ENCODE measurements around the gene MPP4.

Gene MPP4

GRCh38 chr2:201642086-201642578 is 56.3 kb downstream of the MPP4 start:
- peak overlapping the region; percentile 91 to 98 for H3K4me3 ChIP-seq (replicated peaks in 1 of 2; ENCODE audit: low read depth in 2 of 2, low read length in 2 of 2)
- no peak for DNase-seq (ENCODE audit: low read depth in 2 of 2)
- TF ChIP-seq CTCF (IDR thresholded peaks at IDR 0.05; ENCODE audit: low read depth, low read length) = no peak

- H3K4me3 ChIP-seq (replicated peaks in 1 of 2; ENCODE audit: low read depth in 2 of 2, low read length in 2 of 2) = no peak overlapping the region
- no peak for DNase-seq (ENCODE audit: low read depth in 2 of 2)
- no peak for TF ChIP-seq CTCF (IDR thresholded peaks at IDR 0.05; ENCODE audit: low read depth, low read length)
Observed at GRCh38 chr2:201639205-201639604, 59.2 kb downstream of the MPP4 start.

- TF ChIP-seq CTCF (IDR thresholded peaks at IDR 0.05; ENCODE audit: low read depth, low read length) = no peak
- H3K4me3 ChIP-seq (replicated peaks in 1 of 2; ENCODE audit: low read depth in 2 of 2, low read length in 2 of 2) = no peak overlapping the region
- no peak for DNase-seq (ENCODE audit: low read depth in 2 of 2)
Observed at GRCh38 chr2:201638326-201638725, 60.1 kb downstream of the MPP4 start.

- no peak for DNase-seq (ENCODE audit: low read depth in 2 of 2)
- TF ChIP-seq CTCF (IDR thresholded peaks at IDR 0.05; ENCODE audit: low read depth, low read length) = no peak
- H3K4me3 ChIP-seq (replicated peaks in 1 of 2; ENCODE audit: low read depth in 2 of 2, low read length in 2 of 2) = no peak overlapping the region
Observed at GRCh38 chr2:201633661-201634249, 64.7 kb downstream of the MPP4 start.

- H3K4me3 ChIP-seq (replicated peaks in 1 of 2; ENCODE audit: low read depth in 2 of 2, low read length in 2 of 2) = no peak overlapping the region
- no peak for TF ChIP-seq CTCF (IDR thresholded peaks at IDR 0.05; ENCODE audit: low read depth, low read length)
- DNase-seq (ENCODE audit: low read depth in 2 of 2) = no peak
Observed at GRCh38 chr2:201631041-201631440, 67.4 kb downstream of the MPP4 start.

GRCh38 chr2:201630577-201630976 is 67.9 kb downstream of the MPP4 start:
- TF ChIP-seq CTCF (IDR thresholded peaks at IDR 0.05; ENCODE audit: low read depth, low read length) = no peak
- DNase-seq (ENCODE audit: low read depth in 2 of 2) = no peak
- H3K4me3 ChIP-seq (replicated peaks in 1 of 2; ENCODE audit: low read depth in 2 of 2, low read length in 2 of 2) = no peak overlapping the region

GRCh38 chr2:201628545-201628944 is 69.9 kb downstream of the MPP4 start:
- no peak overlapping the region for H3K4me3 ChIP-seq (replicated peaks in 1 of 2; ENCODE audit: low read depth in 2 of 2, low read length in 2 of 2)
- peak in 1 of 2 donors; percentile 10 for DNase-seq (ENCODE audit: low read depth in 2 of 2)
- TF ChIP-seq CTCF (IDR thresholded peaks at IDR 0.05; ENCODE audit: low read depth, low read length) = no peak

Data from cardiac fibroblast (primary cell).